ENCODE measurements around the gene AVL9.

GRCh38 chr7:32500922-32501341 lies 5.6 kb downstream of the AVL9 start:
- TF ChIP-seq POLR2A (IDR thresholded peaks at IDR 0.05), result no peak
- TF ChIP-seq, protein P1, sequence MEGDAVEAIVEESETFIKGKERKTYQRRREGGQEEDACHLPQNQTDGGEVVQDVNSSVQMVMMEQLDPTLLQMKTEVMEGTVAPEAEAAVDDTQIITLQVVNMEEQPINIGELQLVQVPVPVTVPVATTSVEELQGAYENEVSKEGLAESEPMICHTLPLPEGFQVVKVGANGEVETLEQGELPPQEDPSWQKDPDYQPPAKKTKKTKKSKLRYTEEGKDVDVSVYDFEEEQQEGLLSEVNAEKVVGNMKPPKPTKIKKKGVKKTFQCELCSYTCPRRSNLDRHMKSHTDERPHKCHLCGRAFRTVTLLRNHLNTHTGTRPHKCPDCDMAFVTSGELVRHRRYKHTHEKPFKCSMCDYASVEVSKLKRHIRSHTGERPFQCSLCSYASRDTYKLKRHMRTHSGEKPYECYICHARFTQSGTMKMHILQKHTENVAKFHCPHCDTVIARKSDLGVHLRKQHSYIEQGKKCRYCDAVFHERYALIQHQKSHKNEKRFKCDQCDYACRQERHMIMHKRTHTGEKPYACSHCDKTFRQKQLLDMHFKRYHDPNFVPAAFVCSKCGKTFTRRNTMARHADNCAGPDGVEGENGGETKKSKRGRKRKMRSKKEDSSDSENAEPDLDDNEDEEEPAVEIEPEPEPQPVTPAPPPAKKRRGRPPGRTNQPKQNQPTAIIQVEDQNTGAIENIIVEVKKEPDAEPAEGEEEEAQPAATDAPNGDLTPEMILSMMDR (IDR thresholded peaks at IDR 0.05), result no peak
- TF ChIP-seq POLR2AphosphoS5 (IDR thresholded peaks at IDR 0.05), result no peak

All from gastroesophageal sphincter (tissue), 3 donors.